ENCODE results near the gene NDUFS4.
"Not testable (repeated sequence)": the region's sequence is repeated elsewhere in the genome, so short reads cannot be mapped to it uniquely, and the experiment has no call there.

NDUFS4 gene

DNA sequence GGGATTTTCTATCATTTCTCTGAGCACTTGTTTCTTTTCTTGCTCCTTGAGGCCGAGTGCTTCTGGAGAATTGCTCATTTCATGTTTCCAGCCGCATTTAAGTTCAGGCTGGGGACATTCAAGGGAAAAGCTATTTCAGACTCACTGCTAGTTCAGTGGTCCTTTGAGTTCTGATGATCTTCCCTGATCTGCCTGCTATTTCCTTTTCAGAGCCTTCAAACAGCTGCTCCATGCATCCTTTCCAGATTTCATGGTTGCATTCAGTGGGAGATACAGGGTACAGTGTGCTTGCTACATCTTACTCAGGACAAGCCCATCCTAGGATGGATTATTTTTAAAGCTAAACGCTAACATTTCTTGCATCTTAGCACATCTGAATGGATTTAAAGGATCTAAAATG, 14.7 kb downstream of the NDUFS4 start:
- no peak for DNase-seq (ENCODE audit: low read depth in 2 of 2)

DNA sequence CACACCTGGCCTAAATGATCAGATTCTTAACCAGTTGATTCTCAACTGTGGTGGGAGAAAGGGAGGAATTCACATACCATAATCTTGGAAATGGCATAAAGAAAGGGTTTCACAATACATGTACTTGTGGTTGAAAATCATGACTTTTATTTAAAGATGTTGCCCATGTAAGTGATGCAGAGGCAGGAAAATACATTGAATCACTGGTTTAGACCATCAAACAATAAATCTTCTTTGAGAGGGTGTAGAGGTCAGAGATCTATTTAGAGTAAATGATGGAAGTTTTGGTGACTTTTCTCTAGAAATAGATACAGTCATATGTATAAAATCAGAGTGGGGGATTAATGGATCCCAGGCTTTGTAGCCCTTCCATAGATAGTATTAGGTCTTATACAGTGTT, 15.4 kb downstream of the NDUFS4 start:
- DNase-seq (ENCODE audit: low read depth in 2 of 2): no peak

DNA sequence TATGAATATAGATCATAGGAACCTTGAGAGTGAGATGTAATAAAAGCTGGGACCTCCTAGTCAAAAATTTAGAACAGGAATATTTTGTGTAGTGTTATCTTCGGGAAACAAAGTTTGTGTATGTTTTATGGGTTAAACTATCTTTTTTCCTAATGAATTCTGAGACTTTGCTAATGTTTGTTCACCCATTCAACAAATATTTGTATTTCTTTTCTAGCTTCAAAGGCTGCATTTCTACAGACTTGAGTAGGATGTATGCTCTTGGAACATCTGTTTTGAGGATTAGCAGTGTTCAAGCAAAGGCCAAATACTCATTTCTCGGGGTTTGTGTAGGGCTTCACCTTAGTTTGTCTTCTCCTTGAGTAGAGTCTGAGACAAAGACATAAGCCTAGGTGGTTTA, 16.2 kb downstream of the NDUFS4 start:
- no peak for DNase-seq (ENCODE audit: low read depth in 2 of 2)

DNA sequence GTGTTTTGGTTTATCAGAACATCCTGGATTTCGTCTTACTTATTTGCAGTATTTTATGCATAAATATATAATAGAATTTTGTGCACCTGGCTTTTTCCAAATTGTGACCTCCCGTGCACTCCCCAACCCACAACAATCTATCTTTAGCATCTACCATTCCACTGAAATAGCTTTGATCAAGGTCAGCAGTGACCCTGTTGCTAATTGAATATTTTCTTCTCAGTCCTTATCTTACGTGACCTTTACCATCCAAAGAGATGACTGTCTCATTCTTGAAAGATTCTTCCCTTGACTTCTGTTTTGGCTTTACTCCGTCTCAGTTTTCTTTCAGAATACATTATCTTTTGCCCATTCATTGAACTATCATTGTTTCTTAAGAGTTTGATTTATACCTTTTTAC, 18.4 kb downstream of the NDUFS4 start:
- no peak for DNase-seq (ENCODE audit: low read depth in 2 of 2)

DNA sequence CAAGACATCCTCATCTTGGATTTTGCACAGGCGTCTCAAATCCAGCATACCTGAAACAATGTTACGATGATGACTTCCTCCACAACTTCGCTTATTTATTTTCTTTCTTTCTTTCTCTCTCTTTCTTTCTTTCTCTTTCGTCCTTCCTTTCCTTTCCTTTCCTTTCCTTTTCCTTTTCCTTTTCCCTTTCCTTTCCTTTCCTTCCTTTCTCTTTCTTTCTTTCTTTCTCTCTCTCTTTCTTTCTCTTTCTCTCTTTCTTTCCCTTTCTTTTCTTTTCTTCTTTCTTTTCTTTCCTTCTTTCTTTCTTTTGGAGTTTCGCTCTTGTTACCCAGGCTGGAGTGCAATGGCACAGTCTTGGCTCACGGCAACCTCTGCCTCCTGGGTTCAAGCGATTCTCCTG, 20.1 kb downstream of the NDUFS4 start:
- DNase-seq (ENCODE audit: low read depth in 2 of 2): no peak

DNA sequence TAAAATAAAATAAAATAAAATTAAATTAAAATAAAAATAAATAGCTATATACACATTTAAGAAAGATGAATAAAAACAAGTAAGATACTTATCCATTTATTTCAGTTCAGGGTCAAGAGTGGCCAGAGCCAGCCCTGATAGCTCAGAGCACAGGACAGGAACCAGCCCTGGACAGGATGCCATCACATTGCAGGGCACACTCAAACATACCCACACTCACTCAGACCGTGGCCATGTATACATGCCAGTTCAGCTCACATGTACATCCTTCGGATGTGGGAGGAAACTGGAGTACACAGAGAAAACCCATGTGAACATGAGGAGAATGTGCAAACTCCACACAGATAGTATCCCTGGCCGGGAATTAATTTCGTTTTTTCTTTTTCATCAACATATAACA, 21.8 kb downstream of the NDUFS4 start:
- no peak for DNase-seq (ENCODE audit: low read depth in 2 of 2)

DNA sequence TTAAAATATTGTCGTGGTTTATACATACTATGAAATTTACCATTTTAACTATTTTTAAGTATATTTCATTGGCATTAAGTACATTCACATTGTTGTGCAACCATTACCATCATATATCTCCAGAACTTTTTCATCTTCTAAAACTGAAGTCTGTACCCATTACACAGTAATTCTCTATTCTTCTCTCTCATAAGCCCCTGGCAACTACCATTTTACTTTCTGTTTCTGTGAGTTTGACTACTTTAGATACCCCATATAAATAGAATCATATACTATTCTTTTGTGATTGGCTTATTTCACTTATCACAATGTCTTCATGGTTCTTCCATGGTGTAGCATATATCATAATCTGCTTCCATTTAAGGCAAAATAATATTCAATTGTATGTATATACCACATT, 30.3 kb downstream of the NDUFS4 start:
- DNase-seq (ENCODE audit: low read depth in 2 of 2): no peak

DNA sequence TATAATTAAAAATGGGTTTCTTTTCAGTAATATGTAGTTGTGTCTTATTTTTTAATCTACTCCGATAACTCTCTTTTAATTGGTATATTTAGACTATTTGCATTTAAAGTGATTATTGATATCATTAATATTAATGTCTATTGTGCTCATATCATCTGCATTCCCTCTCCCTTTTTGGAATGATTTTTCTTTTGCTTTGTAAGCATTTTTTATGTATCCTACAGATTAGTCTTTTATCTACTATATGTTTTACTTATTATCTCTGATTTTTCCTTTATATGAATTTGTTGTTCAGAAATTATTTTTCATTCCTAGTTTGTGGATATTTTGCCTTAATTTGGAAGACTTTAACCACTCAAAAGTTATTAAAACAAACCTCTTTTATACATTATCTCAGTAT, 34.0 kb downstream of the NDUFS4 start:
- DNase-seq (ENCODE audit: low read depth in 2 of 2): no peak

DNA sequence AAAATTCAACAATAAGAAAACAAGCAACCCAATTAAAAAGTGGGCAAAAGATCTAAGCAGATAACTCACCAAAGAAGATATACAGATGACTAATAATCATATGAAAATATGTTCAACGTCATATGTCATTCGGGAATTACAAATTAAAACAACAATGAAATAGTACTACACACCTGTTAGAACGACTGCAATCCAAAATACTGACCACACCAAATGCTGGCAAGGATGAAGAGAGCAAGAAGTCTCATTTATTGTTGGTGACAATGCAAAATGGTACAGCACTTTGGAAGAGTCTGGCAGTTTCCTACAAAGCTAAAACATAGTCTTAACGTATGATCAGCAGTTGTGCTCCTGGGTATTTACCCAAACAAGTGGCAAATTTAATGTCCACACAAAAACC, 37.5 kb downstream of the NDUFS4 start:
- no peak for DNase-seq (ENCODE audit: low read depth in 2 of 2)

DNA sequence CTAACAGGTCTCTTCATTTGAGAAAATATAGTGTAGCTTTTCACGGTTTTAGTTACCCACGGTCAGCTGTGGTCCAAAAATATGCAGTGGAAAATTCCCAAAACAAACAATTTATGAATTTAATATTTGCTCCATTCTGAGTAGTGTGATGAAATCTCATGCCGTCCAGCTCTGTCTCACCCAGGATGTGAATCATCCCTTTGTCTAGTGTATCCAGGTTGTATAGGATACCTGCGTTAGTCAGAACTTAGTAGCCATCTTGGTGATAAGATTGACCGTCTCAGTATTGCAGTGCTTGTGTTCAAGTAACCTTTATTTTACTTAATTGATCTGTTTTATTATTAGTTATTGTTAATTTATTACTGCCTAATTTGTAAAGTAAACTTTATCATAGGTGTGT, 41.1 kb downstream of the NDUFS4 start:
- no peak for DNase-seq (ENCODE audit: low read depth in 2 of 2)

DNA sequence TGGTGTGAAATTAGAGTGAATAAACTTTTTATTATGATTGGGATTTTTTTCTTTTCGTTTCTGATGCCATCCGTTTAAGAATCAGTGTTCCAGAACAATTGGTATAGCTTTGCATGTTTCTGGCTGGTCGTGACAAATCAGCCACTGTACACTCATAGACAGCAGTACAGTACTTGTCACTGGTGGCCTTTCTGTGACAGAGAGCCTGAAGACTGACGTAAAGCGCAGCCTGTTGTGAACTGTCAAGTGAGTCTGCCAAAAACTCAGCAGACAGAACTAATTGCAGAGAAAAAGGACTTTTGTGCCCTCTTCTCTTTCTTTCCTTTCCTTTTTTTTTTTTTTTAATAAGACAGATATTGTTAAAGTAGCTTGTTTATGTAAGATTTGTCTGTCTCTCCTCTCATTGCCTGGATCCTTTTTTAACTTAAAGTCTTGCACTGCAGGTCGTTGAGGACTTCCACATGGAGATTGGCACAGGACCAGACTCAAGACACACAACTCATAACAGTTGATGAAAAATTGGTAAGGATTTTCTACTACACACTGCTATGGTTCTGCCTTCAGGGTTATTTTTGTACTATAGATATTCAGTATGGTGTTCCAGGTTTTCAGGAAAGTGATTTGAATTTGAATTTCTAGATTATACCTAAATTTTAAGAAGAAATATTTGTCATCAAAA, 42.7 kb downstream of the NDUFS4 start:
- no peak for DNase-seq (ENCODE audit: low read depth in 2 of 2)

DNA sequence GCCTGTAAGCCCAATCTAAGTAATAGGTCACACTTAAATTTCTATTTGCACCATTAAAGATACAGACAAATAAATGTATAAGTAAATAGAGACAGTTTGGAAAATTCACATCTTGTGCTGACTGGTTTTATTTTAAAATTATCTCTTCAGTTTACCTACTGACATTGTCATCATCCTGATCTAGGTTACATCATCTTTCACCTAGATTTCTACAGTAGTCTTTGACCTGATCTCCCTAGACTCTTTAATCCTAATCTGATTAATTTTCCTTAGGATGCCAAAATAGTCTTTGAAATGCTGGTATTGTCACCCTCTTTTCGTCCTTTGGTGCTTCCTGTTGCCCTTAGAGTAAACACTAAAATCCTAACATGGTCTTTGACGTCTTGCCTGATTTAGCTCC, 43.9 kb downstream of the NDUFS4 start:
- no peak for DNase-seq (ENCODE audit: low read depth in 2 of 2)

DNA sequence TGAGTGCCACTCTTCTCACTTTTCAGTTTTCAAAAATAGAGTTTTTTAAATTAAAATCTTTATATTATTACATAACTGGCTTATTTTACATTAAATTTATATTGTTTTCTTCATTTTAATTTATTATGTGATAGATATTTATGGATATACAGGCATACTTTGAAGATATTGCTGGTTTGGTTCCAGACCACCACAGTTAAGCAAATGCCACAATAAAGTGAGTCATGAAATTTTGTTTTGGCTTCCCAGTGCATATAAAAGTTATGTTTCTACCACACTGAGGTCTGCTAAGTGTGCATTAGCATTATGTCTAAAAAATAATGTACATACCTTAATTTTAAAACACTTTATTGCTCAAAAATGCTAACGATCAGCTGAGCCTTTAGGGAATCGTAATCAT, 47.4 kb downstream of the NDUFS4 start:
- DNase-seq (ENCODE audit: low read depth in 2 of 2): no peak

DNA sequence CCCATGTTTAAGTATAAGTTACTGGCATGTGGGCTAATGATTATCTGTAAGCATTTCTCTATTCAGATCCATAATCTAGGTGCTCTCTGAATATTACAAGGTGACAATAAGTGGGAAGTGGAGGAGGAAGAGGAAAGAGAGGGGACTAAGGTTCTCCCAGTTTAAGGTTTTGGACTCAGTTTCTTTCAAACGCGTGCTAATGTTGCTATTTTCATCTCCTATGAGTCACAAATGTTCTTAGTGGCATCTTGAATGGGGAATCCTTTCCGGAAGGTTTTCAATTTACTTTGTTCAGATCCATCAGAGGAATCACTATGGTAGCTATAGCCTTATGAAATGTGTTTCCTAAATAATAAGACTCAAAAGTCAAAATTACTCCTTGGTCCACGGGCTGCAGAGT, 48.5 kb downstream of the NDUFS4 start:
- not testable (repeated sequence) for DNase-seq (ENCODE audit: low read depth in 2 of 2)

DNA sequence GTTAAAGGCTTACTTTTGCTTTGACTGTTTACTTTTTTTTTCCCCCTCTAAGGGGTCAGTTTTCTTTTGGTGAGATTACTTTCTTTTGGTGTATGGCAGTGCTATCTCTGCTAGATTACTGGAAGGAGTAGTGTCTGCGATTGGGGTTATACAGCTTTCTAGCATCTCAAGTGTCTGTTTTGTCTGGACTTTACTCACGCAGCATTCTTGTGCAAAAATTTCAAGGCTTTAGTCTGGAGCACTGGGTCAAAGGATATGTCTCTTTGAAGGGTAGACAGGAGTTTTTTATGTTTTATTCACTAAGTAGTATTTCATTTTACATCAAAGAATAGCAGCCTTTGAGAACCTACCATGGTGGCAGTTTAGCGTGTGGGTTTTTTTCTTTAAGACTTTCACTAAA, 52.6 kb downstream of the NDUFS4 start:
- no peak for DNase-seq (ENCODE audit: low read depth in 2 of 2)

DNA sequence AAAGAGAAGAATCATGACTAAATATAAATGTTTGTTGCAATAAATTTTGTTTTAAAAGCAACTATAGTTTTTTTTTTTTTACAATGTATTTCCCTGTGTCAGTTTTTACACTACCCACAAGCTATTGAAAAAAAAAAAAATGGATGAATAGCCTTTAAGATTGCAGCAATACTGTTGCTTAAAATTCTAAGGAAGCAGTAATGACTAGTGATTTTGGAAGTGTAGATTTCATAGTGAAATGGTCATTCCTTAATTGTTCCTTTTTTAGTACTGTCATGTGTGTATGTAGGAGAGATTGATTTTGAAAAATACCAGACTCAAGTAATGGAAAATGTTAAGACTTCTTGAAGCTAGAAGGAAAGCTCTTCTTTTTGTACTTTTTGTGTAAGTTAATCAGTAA, 53.1 kb downstream of the NDUFS4 start:
- no peak for DNase-seq (ENCODE audit: low read depth in 2 of 2)

DNA sequence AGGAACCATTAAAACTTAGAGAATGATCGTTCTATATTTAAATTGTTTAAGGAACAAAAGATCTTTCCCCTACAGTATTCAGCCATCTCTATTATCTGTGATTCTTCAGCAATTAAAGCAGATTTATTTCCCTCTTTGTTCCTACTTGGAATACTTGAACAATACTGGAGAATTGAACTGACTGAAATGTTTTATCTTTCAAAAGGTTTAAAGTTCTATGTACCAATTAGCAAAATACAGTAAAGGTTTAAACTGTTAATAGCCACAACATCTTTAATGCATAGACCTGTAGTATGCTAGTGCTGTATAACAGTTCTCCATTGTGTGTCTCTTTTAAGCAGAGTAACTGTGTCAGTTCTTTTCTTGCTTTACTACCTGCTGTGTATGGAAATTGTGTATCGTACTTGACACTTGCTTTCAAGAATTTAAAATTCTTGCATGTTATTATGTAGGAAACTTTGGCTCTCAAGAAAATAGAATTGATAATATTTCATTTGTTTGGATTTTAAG, 54.0 kb downstream of the NDUFS4 start:
- no peak for DNase-seq (ENCODE audit: low read depth in 2 of 2)

DNA sequence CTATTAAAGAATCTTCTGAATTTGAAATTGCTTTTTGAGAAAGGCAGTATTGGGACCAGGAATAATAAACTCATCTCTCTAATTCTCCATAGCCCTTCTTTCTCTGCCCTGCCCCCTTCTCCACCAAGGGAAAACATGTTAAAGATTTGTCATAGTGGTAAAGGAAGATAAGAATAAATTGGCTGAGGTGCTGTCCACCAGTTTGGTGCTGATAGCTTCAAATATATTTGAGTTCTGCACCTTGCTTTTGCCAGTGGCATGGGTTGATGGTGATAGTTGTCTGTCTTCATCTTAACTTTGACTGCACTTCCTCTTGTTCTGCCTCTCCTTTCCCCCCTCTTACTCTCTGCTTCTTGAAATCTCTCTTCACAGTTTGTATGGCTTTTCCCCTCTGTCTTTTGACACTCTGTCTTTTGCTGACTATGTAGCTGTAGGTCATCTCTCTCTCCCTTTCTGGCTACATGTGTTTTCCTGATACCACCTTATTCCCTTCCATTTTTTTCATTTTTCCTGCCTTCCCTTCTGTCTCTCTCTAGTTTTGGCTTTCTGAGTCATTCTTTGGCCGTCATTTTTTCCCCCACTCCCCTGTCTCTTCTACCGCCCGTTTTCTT, 56.6 kb downstream of the NDUFS4 start:
- no peak for DNase-seq (ENCODE audit: low read depth in 2 of 2)

DNA sequence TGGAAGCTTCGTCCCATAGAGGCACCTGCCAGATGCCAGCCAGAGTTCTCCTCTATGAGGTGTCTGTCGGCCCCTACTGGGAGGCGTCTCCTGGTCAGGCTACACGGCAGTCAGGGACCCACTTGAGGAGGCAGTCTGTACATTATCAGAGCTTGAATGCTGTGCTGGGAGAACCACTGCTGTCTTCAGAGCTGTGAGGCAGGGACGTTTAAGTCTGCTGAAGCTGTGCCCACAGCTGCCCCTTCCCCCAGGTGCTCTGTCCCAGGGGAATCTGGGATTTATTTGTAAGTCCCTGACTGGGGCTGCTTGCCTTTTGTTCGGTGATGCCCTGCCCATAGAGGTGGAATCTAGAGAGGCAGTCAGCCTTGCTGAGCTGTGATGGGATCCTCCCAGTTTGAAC, 70.8 kb downstream of the NDUFS4 start:
- DNase-seq (ENCODE audit: low read depth in 2 of 2): no peak

DNA sequence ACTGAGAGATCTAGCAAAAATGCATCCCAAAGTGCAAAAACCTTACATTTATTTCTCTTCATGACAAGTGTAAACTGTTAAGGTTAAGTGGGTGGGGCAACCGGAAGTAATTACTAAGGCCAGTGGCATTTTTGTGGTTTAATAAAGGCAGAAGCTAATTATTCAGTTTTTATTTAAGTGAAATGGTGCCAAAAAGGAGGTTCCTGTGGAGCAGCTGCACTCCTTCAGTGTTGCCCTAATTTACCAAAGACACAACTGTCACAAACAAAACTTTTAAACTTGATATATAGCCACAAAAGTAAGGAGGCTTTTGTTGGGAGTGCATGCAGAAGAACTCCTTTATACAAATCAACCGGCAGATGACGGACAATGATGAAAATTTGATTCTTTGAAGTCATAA, 81.6 kb downstream of the NDUFS4 start:
- DNase-seq (ENCODE audit: low read depth in 2 of 2): no peak

DNA sequence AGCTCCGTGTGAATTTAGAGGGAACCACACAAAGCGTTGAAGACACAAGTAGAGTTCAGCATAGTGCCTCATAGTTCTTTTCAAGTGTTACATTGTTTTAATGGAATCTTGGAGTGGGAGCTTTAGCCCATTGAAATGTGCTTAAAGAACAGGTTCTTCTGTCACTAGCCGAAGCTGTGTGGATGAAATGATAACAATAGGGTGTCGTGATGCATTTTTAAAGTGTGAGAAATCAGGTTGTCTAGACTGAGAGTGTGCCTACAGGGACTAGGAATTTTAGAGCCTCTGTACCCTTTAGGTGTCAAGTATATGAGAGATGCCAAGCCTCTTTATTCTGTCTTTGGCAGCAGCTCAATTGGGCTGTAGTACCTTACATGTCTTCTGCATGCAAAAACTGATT, 83.0 kb downstream of the NDUFS4 start:
- DNase-seq (ENCODE audit: low read depth in 2 of 2): no peak

DNA sequence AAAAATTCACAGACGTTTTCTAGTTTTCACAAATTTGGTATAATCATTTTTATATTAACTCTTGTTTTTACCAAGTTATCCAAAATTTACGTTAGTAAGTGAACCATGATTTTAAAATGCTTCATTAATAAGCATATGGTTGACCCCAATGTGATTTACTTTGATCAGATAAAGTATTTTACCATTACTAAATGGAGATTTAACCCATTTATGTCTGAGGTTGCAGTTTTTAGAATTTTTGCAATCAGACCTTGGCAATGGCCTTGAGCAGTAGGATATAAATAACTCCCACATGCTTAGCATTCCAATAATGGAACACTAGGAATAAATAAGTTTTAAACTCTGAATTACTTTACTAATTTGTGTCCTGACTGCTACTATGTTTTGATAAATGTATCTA, 84.6 kb downstream of the NDUFS4 start:
- no peak for DNase-seq (ENCODE audit: low read depth in 2 of 2)

DNA sequence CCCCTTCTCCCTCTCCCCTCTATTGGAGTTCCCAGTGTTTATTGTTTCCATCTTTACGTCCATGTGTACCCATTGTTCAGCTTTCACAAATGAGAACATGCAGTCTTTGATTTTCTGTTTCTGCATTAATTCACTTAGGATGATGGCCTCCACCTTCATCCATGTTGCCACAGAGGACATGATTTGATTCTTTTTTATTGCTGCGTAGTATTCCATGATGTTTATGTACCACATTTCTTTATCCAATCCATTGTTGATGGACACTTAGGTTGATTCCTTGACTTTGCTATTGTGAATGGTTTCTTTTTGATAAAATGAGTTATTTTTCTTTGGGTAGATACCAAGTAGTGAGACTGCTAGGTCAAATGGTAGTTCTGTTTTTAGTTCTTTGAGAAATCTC, 88.9 kb downstream of the NDUFS4 start:
- DNase-seq (ENCODE audit: low read depth in 2 of 2): no peak

DNA sequence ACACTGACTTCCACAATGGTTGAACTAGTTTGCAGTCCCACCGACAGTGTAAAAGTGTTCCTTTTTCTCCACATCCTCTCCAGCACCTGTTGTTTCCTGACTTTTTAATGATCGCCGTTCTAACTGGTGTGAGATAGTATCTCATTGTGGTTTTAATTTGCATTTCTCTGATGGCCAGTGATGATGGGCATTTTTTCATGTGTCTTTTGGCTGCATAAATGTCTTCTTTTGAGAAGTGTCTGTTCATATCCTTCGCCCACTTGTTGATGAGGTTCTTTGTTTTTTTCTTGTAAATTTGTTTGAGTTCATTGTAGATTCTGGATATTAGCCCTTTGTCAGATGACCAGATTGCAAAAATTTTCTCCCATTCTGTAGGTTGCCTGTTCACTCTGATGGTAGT, 100.1 kb downstream of the NDUFS4 start:
- DNase-seq (ENCODE audit: low read depth in 2 of 2): not testable (repeated sequence)

Measured in stimulated activated CD8-positive, alpha-beta memory T cell treated with anti-CD3 and anti-CD28 coated beads, Interleukin-7, amount 100 ng/mL, for 1 hour (primary cell).